HepG2 (cell line): Measurements from ENCODE around the gene PHLDB1. TPM values are rescaled to one million over a fixed set of nuclear protein-coding genes. Genes with fewer than 3 reads are reported as not detected.

Experiments
- ATF1 ChIP-seq: IDR thresholded peaks from 2 replicates; pipeline ENCODE4 v1.6.1; 2016; ENCODE audit warnings: mild to moderate bottlenecking, control low read depth
- CBFB ChIP-seq: sonication (generic); formaldehyde crosslinking; IDR thresholded peaks from 2 replicates; pipeline ENCODE4 v1.4.0; 2020; ENCODE audit warnings: missing genetic modification reagents
- ELF4 ChIP-seq: sonication (generic); formaldehyde crosslinking; IDR thresholded peaks from 2 replicates; pipeline ENCODE4 v1.5.0; 2020; ENCODE audit warnings: missing genetic modification reagents, mild to moderate bottlenecking, moderate library complexity, borderline replicate concordance
- KDM2A ChIP-seq: sonication (generic); formaldehyde crosslinking; IDR thresholded peaks from 2 replicates; pipeline ENCODE4 v1.4.0; 2020; ENCODE audit warnings: low read depth, missing genetic modification reagents, borderline replicate concordance
- MZF1 ChIP-seq: sonication (generic); formaldehyde crosslinking; IDR thresholded peaks from 2 replicates; pipeline ENCODE4 v1.8.1; 2023; ENCODE audit warnings: mild to moderate bottlenecking, missing genetic modification reagents, borderline replicate concordance
- PBX3 ChIP-seq: sonication (generic); formaldehyde crosslinking; IDR thresholded peaks from 2 replicates; pipeline ENCODE4 v1.8.1; 2023; ENCODE audit warnings: missing genetic modification reagents, inconsistent platforms, borderline replicate concordance
- PRPF4 ChIP-seq: fragments of 200-400 bp; formaldehyde crosslinking; IDR thresholded peaks from 2 replicates; pipeline ENCODE4 v1.6.1; 2016; ENCODE audit warnings: low read length, low read depth; ENCODE audit not compliant: poor library complexity, severe bottlenecking
- RFX1 ChIP-seq: fragments of 450-650 bp; IDR thresholded peaks from 2 replicates; pipeline ENCODE4 v1.6.1; 2017
- SNAPC2 ChIP-seq: sonication (generic); formaldehyde crosslinking; IDR thresholded peaks from 2 replicates; pipeline ENCODE4 v1.8.1; 2022; ENCODE audit warnings: mild to moderate bottlenecking, missing genetic modification reagents
- SOX6 ChIP-seq, 2 experiments: fragments of 450-650 bp in 1 of 2; sonication (generic) in 1 of 2; formaldehyde crosslinking in 1 of 2; IDR thresholded peaks; 2 replicates each; pipeline versions ENCODE4 v1.4.0 to v1.6.1; 2017 to 2020; ENCODE audit warnings: antibody characterized with exemption in 1 of 2, mild to moderate bottlenecking in 1 of 2, missing genetic modification reagents in 1 of 2
- SPEN ChIP-seq: sonication (generic); formaldehyde crosslinking; IDR thresholded peaks from 2 replicates; pipeline ENCODE4 v1.5.1; 2020; ENCODE audit warnings: low read depth, mild to moderate bottlenecking, missing genetic modification reagents
- SRSF9 ChIP-seq: fragments of 200-400 bp; formaldehyde crosslinking; IDR thresholded peaks from 2 replicates; pipeline ENCODE4 v1.6.1; 2018; ENCODE audit warnings: borderline replicate concordance, mild to moderate bottlenecking, low read depth, low read length; ENCODE audit not compliant: insufficient read depth, poor library complexity, severe bottlenecking
- TAF15 ChIP-seq: fragments of 200-400 bp; formaldehyde crosslinking; IDR thresholded peaks from one replicate; pipeline ENCODE4 v1.6.1; 2018; ENCODE audit warnings: mild to moderate bottlenecking, low read depth, low read length; ENCODE audit not compliant: poor library complexity, severe bottlenecking
- ZBTB39 ChIP-seq: sonication (generic); formaldehyde crosslinking; IDR thresholded peaks from 2 replicates; pipeline ENCODE4 v1.5.0; 2020; ENCODE audit warnings: missing genetic modification reagents
- ZNF367 ChIP-seq: sonication (generic); formaldehyde crosslinking; IDR thresholded peaks from 2 replicates; pipeline ENCODE4 v1.4.0; 2020; ENCODE audit warnings: missing genetic modification reagents, borderline replicate concordance
- ZNF501 ChIP-seq: sonication (generic); formaldehyde crosslinking; IDR thresholded peaks from 2 replicates; pipeline ENCODE4 v1.5.1; 2020; ENCODE audit warnings: mild to moderate bottlenecking, moderate library complexity, missing genetic modification reagents
- ZSCAN25 ChIP-seq: sonication (generic); formaldehyde crosslinking; IDR thresholded peaks from 2 replicates; pipeline ENCODE4 v1.8.0; 2022; ENCODE audit warnings: mild to moderate bottlenecking, missing genetic modification reagents
- polyA plus RNA-seq, 8 experiments: library from polyadenylated mRNA; depleted of rRNA in 3 of 8; stranded (reverse) in 7 of 8; unstranded in 1 of 8; fragments of >200 nt; fragmentation: Illumina TruSeq in 4 of 8; extraction: Trizol in 4 of 8; gene quantifications; 2 replicates each; pipeline versions ENCODE4 v1.2.1 to v1.2.3, GENCODE V29; 2011 to 2016; ENCODE audit warnings: low read depth in 4 of 8, missing spikeins in 1 of 8, mixed read lengths in 1 of 8; ENCODE audit not compliant: insufficient read depth in 1 of 8
- total RNA-seq, 5 experiments: library from RNA; depleted of rRNA; stranded (reverse); fragments of >200 nt; fragmentation: Illumina TruSeq; extraction: Trizol; gene quantifications; 2 replicates each; pipeline ENCODE4 v1.2.3, GENCODE V29; 2016; ENCODE audit warnings: low read depth in 1 of 5
- TF ChIP-seq, protein P1 (sequence below): sonication (generic); formaldehyde crosslinking; IDR thresholded peaks from 2 replicates; pipeline ENCODE4 v1.8.1; 2023; ENCODE audit warnings: mild to moderate bottlenecking, missing genetic modification reagents, borderline replicate concordance
- TF ChIP-seq, protein P2 (sequence below): sonication (generic); formaldehyde crosslinking; IDR thresholded peaks from 2 replicates; pipeline ENCODE4 v1.8.1; 2023; ENCODE audit warnings: mild to moderate bottlenecking, inconsistent platforms, moderate library complexity, missing genetic modification reagents, borderline replicate concordance
- TF ChIP-seq, protein P3 (sequence below): sonication (generic); formaldehyde crosslinking; IDR thresholded peaks from 2 replicates; pipeline ENCODE4 v1.5.1; 2020; ENCODE audit warnings: missing genetic modification reagents, mild to moderate bottlenecking, borderline replicate concordance

PHLDB1 gene
- total and polyA plus RNA-seq, 2 of the 13 experiments (the other 11 are each of a cell fraction or from before 2014, with no cell fraction given), result 13.8 to 14.2 TPM

GRCh38 chr11:118572061-118572980 is 35.1 kb upstream of the PHLDB1 start, which contains the start of gene ARCN1 (continued):
- TF ChIP-seq ATF1 (no peak), ZBTB39 (CRISPR knock-in tag) (no peak), SPEN (CRISPR knock-in tag) (no peak), ELF4 (CRISPR knock-in tag) (no peak), ZNF501 (CRISPR knock-in tag) (peak; percentile 52; the same call in 1 of the 2 replicates), PBX3 (CRISPR knock-in tag) (no peak), SNAPC2 (no peak), SOX6 (IDR thresholded peaks at IDR 0.05) (no peak), SOX6 (CRISPR knock-in tag; IDR thresholded peaks at IDR 0.05) (no peak), RFX1 (no peak), ZSCAN25 (CRISPR knock-in tag) (no peak; the same call in 1 of the 2 replicates), KDM2A (CRISPR knock-in tag) (peak; percentile 65; the same call in 1 of the 2 replicates), TAF15 (no peak), ZNF367 (CRISPR knock-in tag) (no peak), MZF1 (CRISPR knock-in tag) (no peak), PRPF4 (no peak), CBFB (no peak), SRSF9 (no peak)
- TF ChIP-seq, protein P1, sequence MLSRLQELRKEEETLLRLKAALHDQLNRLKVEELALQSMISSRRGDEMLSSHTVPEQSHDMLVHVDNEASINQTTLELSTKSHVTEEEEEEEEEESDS (CRISPR knock-in tag), result no peak
- TF ChIP-seq, protein P2, sequence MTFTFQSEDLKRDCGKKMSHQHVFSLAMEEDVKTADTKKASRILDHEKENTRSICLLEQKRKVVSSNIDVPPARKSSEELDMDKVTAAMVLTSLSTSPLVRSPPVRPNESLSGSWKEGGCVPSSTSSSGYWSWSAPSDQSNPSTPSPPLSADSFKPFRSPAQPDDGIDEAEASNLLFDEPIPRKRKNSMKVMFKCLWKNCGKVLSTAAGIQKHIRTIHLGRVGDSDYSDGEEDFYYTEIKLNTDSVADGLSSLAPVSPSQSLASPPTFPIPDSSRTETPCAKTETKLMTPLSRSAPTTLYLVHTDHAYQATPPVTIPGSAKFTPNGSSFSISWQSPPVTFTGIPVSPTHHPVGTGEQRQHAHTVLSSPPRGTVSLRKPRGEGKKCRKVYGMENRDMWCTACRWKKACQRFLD, result no peak
- TF ChIP-seq, protein P3, sequence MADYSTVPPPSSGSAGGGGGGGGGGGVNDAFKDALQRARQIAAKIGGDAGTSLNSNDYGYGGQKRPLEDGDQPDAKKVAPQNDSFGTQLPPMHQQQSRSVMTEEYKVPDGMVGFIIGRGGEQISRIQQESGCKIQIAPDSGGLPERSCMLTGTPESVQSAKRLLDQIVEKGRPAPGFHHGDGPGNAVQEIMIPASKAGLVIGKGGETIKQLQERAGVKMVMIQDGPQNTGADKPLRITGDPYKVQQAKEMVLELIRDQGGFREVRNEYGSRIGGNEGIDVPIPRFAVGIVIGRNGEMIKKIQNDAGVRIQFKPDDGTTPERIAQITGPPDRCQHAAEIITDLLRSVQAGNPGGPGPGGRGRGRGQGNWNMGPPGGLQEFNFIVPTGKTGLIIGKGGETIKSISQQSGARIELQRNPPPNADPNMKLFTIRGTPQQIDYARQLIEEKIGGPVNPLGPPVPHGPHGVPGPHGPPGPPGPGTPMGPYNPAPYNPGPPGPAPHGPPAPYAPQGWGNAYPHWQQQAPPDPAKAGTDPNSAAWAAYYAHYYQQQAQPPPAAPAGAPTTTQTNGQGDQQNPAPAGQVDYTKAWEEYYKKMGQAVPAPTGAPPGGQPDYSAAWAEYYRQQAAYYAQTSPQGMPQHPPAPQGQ (CRISPR knock-in tag), result no peak
